Ectodermal cell (in vitro differentiated cells): ENCODE results near the gene BCKDHB.

Source experiments
- H3K27ac ChIP-seq: 2 replicates; pipeline ENCODE4 v1.7.0; 2013; ENCODE audit warnings: mild to moderate bottlenecking, low read depth, low read length; ENCODE audit not compliant: insufficient read depth, poor library complexity, severe bottlenecking
- H3K27me3 ChIP-seq: 2 replicates; pipeline ENCODE4 v1.7.0; 2013; ENCODE audit warnings: mild to moderate bottlenecking, low read length; ENCODE audit not compliant: insufficient read depth, control insufficient read depth, poor library complexity, severe bottlenecking
- H3K36me3 ChIP-seq: one replicate; pipeline ENCODE4 v1.7.0; 2013; ENCODE audit warnings: low read length; ENCODE audit not compliant: control insufficient read depth, insufficient read depth
- H3K4me1 ChIP-seq: one replicate; pipeline ENCODE4 v1.7.0; 2013; ENCODE audit warnings: low read length; ENCODE audit not compliant: control insufficient read depth, insufficient read depth
- H3K4me3 ChIP-seq: 2 replicates; pipeline ENCODE4 v1.7.0; 2013; ENCODE audit warnings: low read depth, low read length, control low read depth; ENCODE audit not compliant: insufficient read depth
- H3K9me3 ChIP-seq: 2 replicates; pipeline ENCODE4 v1.7.0; 2013; ENCODE audit warnings: mild to moderate bottlenecking, low read length, moderate library complexity; ENCODE audit not compliant: control insufficient read depth
- WGBS, 2 experiments: methylation state at CpG; one replicate each; pipeline ENCODE4 v1.1.7; 2013; ENCODE audit warnings: missing lambda C conversion rate in 2 of 2; 5-methylcytosine and 5-hydroxymethylcytosine counted together

BCKDHB gene

DNA sequence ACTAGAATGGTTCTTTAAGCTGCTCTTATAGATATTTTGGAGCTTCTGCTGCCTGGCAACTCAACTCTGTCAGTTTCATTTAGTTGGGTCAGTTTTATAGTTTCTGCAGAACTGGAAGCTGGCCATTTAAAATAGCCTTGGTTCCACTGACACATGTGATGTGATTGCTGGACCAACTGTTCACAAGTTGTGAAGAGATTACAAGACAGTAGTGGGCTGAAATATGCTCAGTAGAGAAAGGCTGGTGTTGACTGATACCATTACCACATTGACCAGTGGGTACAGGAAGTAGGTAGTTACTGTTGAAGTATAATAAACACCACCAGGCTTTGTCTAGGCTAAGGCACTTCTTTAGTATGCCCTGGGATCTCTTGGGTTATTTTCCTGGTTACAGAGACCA, 39.0 kb downstream of the BCKDHB start:
- H3K4me1 ChIP-seq = no peaks in the 10 kb centered on the region
- H3K36me3 ChIP-seq = no peaks in the 10 kb centered on the region
- H3K9me3 ChIP-seq = no peaks in the 10 kb centered on the region
- H3K27me3 ChIP-seq = no peaks in the 10 kb centered on the region
- no peak overlapping the region for H3K27ac ChIP-seq
- H3K4me3 ChIP-seq = no peak overlapping the region

GRCh38 chr6:80145921-80146320, 39.5 kb downstream of the BCKDHB start:
- WGBS, 2 experiments = 90 to 92% methylated on average over 1 of the region's 1 CpG
- Histone ChIP-seq H3K36me3 (no peaks in the 10 kb centered on the region), H3K9me3 (no peaks in the 10 kb centered on the region), H3K27ac (no peak overlapping the region), H3K27me3 (no peaks in the 10 kb centered on the region), H3K4me1 (no peaks in the 10 kb centered on the region), H3K4me3 (no peak overlapping the region)

DNA sequence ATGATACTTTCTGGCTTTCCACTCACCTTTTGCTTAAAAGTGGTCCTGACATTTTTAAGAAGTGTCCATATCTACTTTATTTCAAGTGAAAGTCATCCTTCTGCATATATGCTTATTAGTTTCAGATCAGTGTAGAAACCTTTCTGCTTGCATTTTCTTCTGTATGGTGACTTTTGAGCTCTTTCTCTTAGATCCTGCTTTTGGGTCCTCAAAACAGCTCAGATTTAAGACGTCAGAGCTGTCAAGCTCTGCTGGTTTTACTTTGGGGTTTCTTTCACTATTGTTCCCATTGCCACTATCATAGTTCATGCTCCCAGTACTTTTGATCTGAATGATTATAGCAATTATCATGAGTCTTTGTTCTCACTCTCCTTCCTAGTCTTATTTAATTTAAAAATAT, 41.7 kb downstream of the BCKDHB start:
- WGBS, 2 experiments = 89 to 100% methylated on average over 1 of the region's 1 CpG
- peaks cover 7% of the 10 kb centered on the region for H3K4me1 ChIP-seq
- no peaks in the 10 kb centered on the region for H3K9me3 ChIP-seq
- no peaks in the 10 kb centered on the region for H3K27me3 ChIP-seq
- no peak overlapping the region for H3K27ac ChIP-seq
- H3K4me3 ChIP-seq = no peak overlapping the region
- no peaks in the 10 kb centered on the region for H3K36me3 ChIP-seq

GRCh38 chr6:80151635-80152034, 45.2 kb downstream of the BCKDHB start:
- Histone ChIP-seq H3K27ac (no peak overlapping the region), H3K4me3 (no peak overlapping the region), H3K27me3 (no peaks in the 10 kb centered on the region), H3K9me3 (no peaks in the 10 kb centered on the region), H3K36me3 (no peaks in the 10 kb centered on the region), H3K4me1 (peaks cover 7% of the 10 kb centered on the region)
- 55 to 61% methylated on average over 1 to 2 of the region's 2 CpGs for WGBS, 2 experiments

DNA sequence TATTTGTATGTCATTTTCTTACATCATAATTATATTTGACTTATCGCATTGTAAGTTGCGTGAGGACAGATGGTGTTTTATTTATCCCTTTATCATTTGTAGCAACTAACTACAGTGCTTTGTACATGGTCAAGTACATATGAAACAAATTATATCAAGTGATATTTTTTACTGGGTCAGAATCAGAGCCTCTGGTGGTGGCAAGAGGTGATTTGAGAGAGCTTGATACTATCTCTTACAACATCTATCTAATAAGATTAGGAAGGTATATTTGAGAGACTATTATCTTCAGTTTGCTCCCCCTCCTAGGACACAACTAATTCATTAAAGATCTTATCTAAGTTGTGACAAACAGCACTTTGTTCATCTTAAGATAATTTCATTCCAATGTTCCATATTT, 47.7 kb downstream of the BCKDHB start:
- H3K9me3 ChIP-seq = no peaks in the 10 kb centered on the region
- H3K4me1 ChIP-seq = peaks cover 7% of the 10 kb centered on the region
- no CpG with 5 or more reads among the region's 2 CpGs for WGBS, 2 experiments
- no peaks in the 10 kb centered on the region for H3K36me3 ChIP-seq
- H3K27ac ChIP-seq = no peak overlapping the region
- H3K4me3 ChIP-seq = no peak overlapping the region
- no peaks in the 10 kb centered on the region for H3K27me3 ChIP-seq

DNA sequence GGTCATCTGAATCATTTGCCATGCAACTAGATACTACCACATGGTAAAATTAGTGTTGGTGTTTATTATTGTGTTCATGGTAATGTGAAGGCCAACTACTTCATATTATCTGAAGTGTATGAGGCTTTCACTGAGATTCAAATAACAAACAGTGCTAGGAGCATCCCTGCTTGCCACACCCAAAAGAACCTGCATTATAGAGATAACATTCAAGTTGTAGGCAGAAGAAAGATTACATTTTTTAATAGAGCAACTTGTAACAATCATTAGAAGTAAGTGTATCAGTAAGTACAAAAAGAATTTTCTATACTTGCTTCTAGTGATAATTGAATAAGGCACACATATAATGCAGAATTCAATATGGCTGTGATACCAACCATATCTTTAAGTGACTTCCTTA, 49.8 kb downstream of the BCKDHB start:
- no peak overlapping the region for H3K4me3 ChIP-seq
- no peaks in the 10 kb centered on the region for H3K27me3 ChIP-seq
- H3K9me3 ChIP-seq = no peaks in the 10 kb centered on the region
- no peaks in the 10 kb centered on the region for H3K36me3 ChIP-seq
- H3K27ac ChIP-seq = no peak overlapping the region
- peaks cover 7% of the 10 kb centered on the region for H3K4me1 ChIP-seq

DNA sequence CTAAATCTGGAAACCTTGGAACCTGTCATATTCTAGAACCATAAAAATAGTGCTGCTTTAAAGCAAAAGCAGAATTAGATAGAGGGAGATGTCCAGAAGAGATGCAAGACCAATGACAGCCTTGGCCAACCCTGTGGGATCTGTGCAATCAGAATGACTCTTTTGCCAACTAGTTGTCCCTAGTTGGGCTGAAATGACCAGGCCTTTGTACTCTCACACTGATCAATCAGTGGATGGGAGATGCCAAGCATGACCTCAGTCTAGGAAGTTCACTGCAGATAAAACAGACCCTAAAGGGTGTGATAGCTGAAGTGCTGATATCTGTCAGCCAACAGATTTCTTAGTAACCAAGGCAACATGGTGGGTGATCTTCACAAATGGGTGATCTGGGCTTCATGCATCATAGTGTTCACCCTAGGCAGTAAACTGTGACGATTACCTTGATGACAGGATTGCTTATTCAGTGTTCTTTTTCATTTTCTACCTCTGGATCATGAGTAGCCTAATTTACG, 52.1 kb downstream of the BCKDHB start:
- Histone ChIP-seq H3K4me3 (no peak overlapping the region), H3K27me3 (no peaks in the 10 kb centered on the region), H3K4me1 (no peaks in the 10 kb centered on the region), H3K9me3 (no peaks in the 10 kb centered on the region), H3K36me3 (no peaks in the 10 kb centered on the region), H3K27ac (no peak overlapping the region)
- 92 to 93% methylated on average over 1 to 2 of the region's 2 CpGs for WGBS, 2 experiments

- H3K4me3 ChIP-seq = no peak overlapping the region
- 10 to 23% methylated on average over 1 of the region's 1 CpG for WGBS, 2 experiments
- H3K4me1 ChIP-seq = no peaks in the 10 kb centered on the region
- H3K9me3 ChIP-seq = no peaks in the 10 kb centered on the region
- no peak overlapping the region for H3K27ac ChIP-seq
- H3K36me3 ChIP-seq = no peaks in the 10 kb centered on the region
- H3K27me3 ChIP-seq = no peaks in the 10 kb centered on the region
Observed at GRCh38 chr6:80161434-80161833, 55.0 kb downstream of the BCKDHB start.

DNA sequence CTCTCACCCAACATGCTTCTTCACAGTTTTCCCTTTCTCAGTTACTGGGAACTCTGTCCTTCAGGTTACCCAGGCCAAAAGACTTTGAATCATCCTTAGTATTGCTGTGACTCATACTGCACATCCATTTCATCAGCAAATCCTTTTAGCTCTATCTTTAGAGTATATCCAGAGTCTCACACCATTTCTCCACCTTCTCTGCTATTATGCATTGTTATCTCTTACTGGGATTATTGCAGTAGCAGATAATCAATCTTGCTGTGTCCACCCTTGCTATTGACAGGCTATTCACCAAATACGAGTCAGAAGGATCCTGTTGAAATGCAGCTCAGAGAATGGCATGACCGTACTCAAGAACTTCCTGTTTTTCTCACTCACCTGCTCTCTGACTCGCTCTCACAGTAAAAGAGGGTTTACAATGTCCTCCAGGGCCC, 57.3 kb downstream of the BCKDHB start:
- Histone ChIP-seq H3K27ac (no peak overlapping the region), H3K4me1 (no peaks in the 10 kb centered on the region), H3K9me3 (no peaks in the 10 kb centered on the region), H3K36me3 (no peaks in the 10 kb centered on the region), H3K4me3 (no peak overlapping the region), H3K27me3 (no peaks in the 10 kb centered on the region)
- WGBS, 2 experiments = 85 to 88% methylated on average over 3 of the region's 3 CpGs

GRCh38 chr6:80165143-80165542, 58.7 kb downstream of the BCKDHB start:
- Histone ChIP-seq H3K36me3 (no peaks in the 10 kb centered on the region), H3K9me3 (no peaks in the 10 kb centered on the region), H3K4me1 (no peaks in the 10 kb centered on the region), H3K27me3 (no peaks in the 10 kb centered on the region), H3K4me3 (no peak overlapping the region), H3K27ac (no peak overlapping the region)
- WGBS, 2 experiments = 95 to 97% methylated on average over 3 of the region's 3 CpGs

DNA sequence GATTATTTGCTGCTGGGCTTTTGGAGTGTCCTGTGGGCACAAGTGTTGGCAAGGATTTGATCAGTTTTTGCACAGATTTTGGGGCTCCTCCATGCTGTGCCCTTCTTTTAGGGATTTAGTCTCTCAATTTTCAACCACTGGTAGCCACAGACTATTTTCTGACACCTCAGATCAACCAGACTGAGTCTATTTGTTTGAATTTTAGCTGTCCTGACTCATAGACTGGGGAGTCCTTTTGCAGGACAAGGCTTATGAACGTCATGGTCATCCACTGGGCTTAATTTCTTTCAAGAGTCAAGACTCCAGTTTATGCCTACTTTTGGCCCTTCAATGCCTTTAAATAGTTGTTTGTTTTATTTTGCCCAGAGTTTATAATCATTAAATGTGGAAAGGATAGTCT, 59.3 kb downstream of the BCKDHB start:
- no peaks in the 10 kb centered on the region for H3K27me3 ChIP-seq
- WGBS, 2 experiments = 90 to 95% methylated on average over 1 of the region's 1 CpG
- H3K4me1 ChIP-seq = no peaks in the 10 kb centered on the region

More for the DNA sequence above, 59.3 kb downstream of the BCKDHB start:
- Histone ChIP-seq H3K9me3 (no peaks in the 10 kb centered on the region), H3K27ac (no peak overlapping the region), H3K4me3 (no peak overlapping the region), H3K36me3 (peaks cover 5% of the 10 kb centered on the region)
